ENCODE measurements around the gene PIGO. TPM values are rescaled to one million over a fixed set of nuclear protein-coding genes. Genes with fewer than 3 reads are reported as not detected.

Gene PIGO
- total RNA-seq, 2 donors from 2014 or later = 12.5 to 15.0 TPM

DNA sequence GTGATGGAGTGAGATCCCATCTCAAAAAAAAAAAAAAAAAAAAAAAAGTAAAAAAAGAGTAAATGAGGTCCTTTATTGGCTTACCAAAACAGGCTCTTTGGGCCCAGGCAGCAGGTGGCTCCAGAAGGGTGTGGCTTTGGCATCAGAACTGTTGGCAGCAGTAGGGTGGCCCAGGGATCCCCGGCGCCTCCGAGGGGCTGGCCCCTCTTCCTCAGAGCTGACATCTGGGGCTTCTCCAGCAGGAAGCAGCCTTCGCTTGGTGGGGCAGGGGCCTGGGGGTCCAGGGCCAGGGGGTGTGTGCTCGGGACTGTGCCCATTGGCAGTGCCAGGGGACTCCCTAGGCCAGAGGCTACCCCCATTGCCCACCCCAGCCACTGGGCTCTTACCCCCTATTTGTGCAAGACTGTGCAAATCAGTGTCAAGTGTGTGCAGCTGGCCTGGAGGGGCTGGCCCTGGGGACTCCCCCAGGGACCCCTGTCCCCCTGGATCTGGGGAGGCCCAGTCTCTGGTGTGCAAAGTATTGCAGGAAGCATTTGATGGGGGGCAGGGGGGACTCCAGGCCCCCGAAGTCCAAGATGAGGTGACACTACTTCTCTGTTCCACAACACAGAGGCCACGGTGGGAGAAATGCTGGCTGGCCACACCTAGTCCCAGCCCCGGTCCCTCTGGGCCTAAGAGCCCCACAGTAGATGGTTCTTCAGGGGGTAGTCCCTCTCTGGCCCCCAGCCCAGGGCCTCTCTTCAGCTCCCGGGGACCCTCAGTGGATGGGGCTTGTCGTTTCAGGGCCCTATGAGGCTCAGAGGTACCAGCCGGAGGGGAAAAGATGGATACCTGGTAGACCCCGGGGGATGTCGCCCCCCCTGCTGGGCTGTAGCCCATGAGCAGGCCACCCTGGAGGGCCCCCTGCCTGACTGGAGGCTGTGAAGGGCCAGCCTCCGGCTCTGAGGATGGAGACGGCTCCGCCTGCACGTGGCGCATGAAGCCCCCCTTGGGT lies 11.2 kb upstream of the PIGO start:
- H3K9me3 ChIP-seq = no peaks in the 10 kb centered on the region
- WGBS, 2 donors = 83 to 90% methylated on average over 8 to 18 of the region's 18 CpGs
- ATAC-seq (no peak), DNase-seq (no peak)
- no peak overlapping the region for H3K4me3 ChIP-seq
- H3K4me1 ChIP-seq = peaks cover 27% of the 10 kb centered on the region
- H3K27me3 ChIP-seq = no peaks in the 10 kb centered on the region
- H3K36me3 ChIP-seq (replicated peaks in 1 of 2; ENCODE audit: insufficient read depth in 1 of 2, low read depth in 2 of 2) = peaks cover 0 to 9% of the 10 kb centered on the region in 2 donors
- intact Hi-C loops (cut with DNase I) = no loop called here
- TF ChIP-seq POLR2A (IDR thresholded peaks at IDR 0.05) = no peak
- TF ChIP-seq, protein P1, sequence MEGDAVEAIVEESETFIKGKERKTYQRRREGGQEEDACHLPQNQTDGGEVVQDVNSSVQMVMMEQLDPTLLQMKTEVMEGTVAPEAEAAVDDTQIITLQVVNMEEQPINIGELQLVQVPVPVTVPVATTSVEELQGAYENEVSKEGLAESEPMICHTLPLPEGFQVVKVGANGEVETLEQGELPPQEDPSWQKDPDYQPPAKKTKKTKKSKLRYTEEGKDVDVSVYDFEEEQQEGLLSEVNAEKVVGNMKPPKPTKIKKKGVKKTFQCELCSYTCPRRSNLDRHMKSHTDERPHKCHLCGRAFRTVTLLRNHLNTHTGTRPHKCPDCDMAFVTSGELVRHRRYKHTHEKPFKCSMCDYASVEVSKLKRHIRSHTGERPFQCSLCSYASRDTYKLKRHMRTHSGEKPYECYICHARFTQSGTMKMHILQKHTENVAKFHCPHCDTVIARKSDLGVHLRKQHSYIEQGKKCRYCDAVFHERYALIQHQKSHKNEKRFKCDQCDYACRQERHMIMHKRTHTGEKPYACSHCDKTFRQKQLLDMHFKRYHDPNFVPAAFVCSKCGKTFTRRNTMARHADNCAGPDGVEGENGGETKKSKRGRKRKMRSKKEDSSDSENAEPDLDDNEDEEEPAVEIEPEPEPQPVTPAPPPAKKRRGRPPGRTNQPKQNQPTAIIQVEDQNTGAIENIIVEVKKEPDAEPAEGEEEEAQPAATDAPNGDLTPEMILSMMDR (IDR thresholded peaks at IDR 0.05) = no peak
- no peak overlapping the region for H3K27ac ChIP-seq

DNA sequence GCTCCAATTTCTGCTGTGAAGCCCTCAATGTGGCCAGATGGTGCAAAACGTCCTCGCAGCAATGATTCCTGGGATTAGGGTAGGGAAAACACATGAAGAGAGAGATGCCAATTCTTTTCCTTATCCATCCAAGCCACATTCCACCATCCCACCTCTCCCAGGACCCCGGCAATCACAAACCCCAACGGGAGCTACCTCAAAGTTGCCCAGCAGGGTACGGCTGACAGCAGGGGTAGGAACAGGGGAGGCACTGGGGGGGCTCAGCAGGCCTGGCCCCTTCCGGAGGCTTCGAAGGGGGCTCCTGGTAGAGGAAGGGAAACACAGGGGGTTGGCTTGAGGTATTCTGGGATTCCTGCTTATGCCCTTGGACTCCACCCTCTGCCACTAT lies 9.9 kb upstream of the PIGO start:
- Histone ChIP-seq H3K27me3 (no peaks in the 10 kb centered on the region), H3K4me3 (no peak overlapping the region), H3K9me3 (no peaks in the 10 kb centered on the region), H3K36me3 (replicated peaks in 1 of 2; ENCODE audit: insufficient read depth in 1 of 2, low read depth in 2 of 2) (peaks cover 0 to 9% of the 10 kb centered on the region in 2 donors), H3K27ac (no peak overlapping the region), H3K4me1 (peaks cover 33% of the 10 kb centered on the region)
- ATAC-seq (no peak), DNase-seq (no peak)
- 76 to 82% methylated on average over 7 of the region's 7 CpGs for WGBS, 2 donors
- intact Hi-C loops (cut with DNase I) = no loop called here
- TF ChIP-seq, protein P1 (IDR thresholded peaks at IDR 0.05) = no peak

DNA sequence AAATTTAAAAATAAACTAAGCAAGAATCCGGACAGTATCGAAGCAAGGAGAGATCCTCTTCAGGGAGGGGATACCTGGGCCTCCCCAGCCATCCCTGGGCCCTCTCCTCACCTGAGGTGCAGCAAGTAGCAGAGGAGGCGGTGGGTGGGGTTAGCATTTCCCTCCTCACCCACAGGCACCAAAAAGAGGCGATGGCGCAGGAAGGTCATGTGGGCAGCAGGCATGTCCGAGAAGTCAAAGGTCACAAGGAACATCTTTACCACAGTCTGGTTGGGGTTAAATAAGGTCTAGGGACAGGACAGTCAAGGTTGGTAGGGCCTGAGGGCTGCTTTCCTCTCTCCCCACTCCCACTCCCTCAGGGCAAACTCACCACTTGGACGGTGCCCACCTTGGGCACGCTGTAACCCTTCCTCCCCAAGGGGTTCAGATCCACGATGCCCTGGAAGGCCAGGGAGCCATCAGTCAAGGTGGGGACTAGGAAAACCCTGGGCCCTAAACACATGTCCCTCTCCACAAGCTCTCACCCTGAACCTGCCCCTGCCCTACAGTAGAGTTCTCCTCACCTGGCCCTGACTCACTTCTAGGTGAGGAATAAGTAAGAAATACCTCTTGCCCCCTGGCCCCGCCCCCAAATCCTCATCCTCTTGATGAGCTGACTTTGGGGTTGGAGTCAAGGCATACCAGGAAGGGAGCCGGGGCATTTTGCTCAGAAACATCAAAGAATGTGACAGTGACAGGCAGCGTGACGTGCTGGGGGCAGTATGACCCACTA lies 9.4 kb upstream of the PIGO start:
- Histone ChIP-seq H3K27ac (no peak overlapping the region), H3K27me3 (no peaks in the 10 kb centered on the region), H3K36me3 (replicated peaks in 1 of 2; ENCODE audit: insufficient read depth in 1 of 2, low read depth in 2 of 2) (peaks cover 0 to 9% of the 10 kb centered on the region in 2 donors), H3K4me3 (no peak overlapping the region), H3K9me3 (no peaks in the 10 kb centered on the region), H3K4me1 (peaks cover 32% of the 10 kb centered on the region)
- no peak for ATAC-seq
- 90 to 92% methylated on average over 9 to 13 of the region's 13 CpGs for WGBS, 2 donors
- TF ChIP-seq, protein P1 (IDR thresholded peaks at IDR 0.05) = no peak
- no peak for TF ChIP-seq POLR2A (IDR thresholded peaks at IDR 0.05)
- intact Hi-C loops (cut with DNase I) = no loop called here
- no peak for DNase-seq

DNA sequence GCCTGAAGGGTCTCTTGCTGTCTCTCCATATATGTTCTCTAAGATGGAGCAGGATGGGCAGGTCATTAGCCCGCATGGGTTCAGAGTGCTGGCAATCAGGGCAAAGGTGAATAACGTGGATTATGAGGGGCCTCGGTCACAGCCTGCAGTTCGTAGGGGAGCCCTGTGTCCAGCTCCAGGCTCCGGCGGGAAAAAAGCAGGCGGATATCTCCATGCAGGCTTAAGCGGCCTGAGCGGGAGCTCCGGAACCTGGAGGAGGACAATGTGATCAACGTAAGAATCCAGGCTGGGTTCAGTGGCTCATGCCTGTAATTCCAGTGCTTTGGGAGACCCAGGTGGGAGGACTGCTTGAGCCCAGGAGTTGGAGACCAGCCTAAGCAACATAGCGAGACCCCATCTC lies 8.7 kb upstream of the PIGO start:
- Histone ChIP-seq H3K27ac (no peak overlapping the region), H3K36me3 (replicated peaks in 1 of 2; ENCODE audit: insufficient read depth in 1 of 2, low read depth in 2 of 2) (peaks cover 0 to 12% of the 10 kb centered on the region in 2 donors)
- 85 to 95% methylated on average over 12 of the region's 12 CpGs for WGBS, 2 donors

More for the DNA sequence above, 8.7 kb upstream of the PIGO start:
- H3K4me3 ChIP-seq = no peak overlapping the region
- no peaks in the 10 kb centered on the region for H3K9me3 ChIP-seq
- no peak for ATAC-seq
- DNase-seq = no peak
- intact Hi-C loops (cut with DNase I) = no loop called here
- TF ChIP-seq, protein P1 (IDR thresholded peaks at IDR 0.05) = no peak
- TF ChIP-seq POLR2A (IDR thresholded peaks at IDR 0.05) = no peak
- H3K4me1 ChIP-seq = peaks cover 26% of the 10 kb centered on the region
- H3K27me3 ChIP-seq = no peaks in the 10 kb centered on the region

All from body of pancreas (tissue), 4 donors.